ENCODE data around the gene HTR3B.

- TF ChIP-seq CTCF (optimal IDR thresholded peaks at IDR 0.05 in 1 of 3, IDR thresholded peaks at IDR 0.05 in 1 of 3, conservative IDR thresholded peaks at IDR 0.05 in 1 of 3; ENCODE audit: extremely low read depth in 1 of 3, insufficient read depth in 2 of 3, low read length in 3 of 3) (no peak), EZH2 (IDR thresholded peaks at IDR 0.05; ENCODE audit: low read length) (no peak)
These were observed 49.6 kb downstream of the HTR3B start for GRCh38 chr11:113954235-113954634.

Measured in keratinocyte (primary cell).